ENCODE data around the gene EPHB6.

The EPHB6 gene

GRCh38 chr7:142889816-142890215, 34.9 kb downstream of the EPHB6 start:
- H3K4me3 ChIP-seq (ENCODE audit: low read length), result no peak overlapping the region
- no peak for DNase-seq (ENCODE audit: low read depth, low spot score)

DNA sequence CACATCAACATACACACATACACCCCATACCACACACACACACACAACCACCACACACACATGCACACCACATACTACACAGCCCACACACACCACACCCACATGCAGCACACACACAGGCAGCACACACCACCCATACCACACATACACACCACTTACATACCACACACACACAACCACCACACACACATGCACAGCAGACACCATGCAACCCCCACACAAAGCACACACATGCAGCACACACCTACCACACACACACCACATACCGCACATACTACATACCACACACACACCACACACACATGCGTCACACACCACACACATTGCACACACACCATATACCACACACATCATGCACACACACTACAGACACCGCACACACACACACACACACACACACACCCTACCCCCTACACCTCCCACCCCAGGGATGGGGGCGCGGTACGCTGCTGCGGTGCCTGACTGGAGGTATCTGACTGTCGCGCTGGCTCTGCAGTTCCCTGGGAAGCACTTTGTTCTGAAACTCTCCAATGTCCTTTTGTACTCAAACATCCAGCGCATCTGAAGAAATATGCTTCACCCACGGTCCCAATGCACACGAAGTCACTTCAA, 36.1 kb downstream of the EPHB6 start:
- no peak overlapping the region for H3K4me3 ChIP-seq (ENCODE audit: low read length)
- DNase-seq (ENCODE audit: low read depth, low spot score), result no peak

DNA sequence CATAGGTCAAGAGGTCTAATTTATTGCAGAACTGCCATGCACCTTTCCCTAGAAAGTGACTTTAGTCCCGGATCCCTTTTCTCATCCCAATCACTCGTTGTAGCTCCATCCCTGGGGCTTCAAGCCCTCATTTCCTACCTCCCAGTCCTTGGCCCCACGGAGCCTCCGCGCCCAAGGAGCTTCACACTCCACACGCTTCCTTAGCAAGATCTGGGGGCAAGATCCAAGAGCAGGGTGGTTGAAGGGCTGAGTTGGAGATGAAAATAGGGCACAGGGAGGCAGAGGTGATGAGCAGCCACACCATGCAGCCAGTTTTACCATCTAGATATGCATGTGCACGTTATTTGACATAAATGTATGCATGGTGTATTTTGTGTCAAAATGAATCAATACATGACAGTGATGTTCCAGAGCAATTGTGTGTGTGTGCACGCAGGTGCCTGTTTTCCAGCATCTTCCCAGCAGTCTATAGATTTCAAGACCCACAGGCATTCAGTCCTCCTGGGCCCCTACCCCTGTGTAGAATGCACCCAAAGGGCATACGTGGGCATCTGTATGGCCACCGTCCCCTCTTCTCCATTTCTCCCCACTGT, 36.7 kb downstream of the EPHB6 start:
- DNase-seq (ENCODE audit: low read depth, low spot score), result no peak
- H3K4me3 ChIP-seq (ENCODE audit: low read length), result no peak overlapping the region

DNA sequence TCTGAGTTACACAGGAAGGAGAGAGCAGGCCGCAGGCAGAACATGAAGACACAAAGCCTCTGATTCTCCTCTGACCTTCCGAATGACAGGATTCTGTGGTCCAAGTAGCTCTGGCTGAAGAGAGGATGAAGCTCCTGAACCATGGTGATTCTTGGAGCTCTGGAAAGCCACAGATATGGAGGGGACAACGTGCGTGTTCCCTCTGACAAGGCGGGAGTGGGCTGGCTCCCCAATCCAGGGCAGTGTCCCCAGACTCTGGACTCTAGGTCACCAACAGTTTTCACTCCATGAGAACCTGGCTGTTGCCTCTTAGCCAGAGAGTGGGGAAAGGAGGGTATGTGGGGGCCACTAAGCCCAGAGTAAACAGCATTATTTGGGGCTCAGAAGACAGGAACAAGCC, 38.1 kb downstream of the EPHB6 start:
- H3K4me3 ChIP-seq (ENCODE audit: low read length), result no peak overlapping the region
- no peak for DNase-seq (ENCODE audit: low read depth, low spot score)

DNA sequence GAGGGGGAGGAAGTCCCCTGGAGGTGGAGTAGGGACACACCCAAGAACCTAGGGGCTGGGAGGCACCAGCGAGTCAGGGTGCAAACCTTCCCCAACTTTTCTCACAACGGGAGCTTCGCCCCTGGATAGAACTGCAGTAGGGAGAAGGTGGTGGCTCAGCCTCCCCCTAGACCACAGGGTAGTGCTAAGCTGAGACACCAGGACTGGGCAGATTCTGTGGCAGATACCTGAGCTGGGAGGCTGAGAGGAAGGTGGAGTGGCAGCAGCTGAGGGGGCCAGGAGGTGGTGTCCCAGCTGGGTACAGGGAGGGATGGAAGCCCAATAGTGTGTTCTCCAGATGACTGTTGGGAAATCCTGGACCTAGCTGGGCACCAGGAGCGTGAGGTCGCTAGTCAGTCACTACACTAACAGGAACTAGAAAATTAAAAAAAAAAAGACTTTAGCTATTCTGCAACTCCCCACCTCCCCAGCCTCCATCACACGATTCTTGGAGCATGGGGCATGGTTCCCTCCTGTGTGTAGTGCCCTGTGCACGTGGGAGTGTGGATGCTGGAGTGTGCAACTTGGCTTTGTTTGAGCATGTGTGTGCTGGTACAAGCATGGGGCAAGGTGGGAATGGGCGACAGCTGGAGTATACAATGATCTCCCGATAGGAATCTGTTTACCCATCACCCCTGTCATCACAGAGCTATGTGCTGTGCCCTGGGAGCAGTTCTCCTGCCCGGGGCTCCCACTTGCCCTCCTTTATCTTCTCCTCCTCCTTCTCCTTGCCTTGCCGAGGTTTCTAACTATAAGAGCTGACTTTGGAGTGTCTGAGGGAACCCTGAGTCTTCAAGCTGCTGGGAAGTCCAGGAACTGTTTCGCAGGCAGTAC, 39.5 kb downstream of the EPHB6 start:
- H3K4me3 ChIP-seq (ENCODE audit: low read length), result no peak overlapping the region
- no peak for DNase-seq (ENCODE audit: low read depth, low spot score)

GRCh38 chr7:142894985-142895593, 40.2 kb downstream of the EPHB6 start:
- DNase-seq (ENCODE audit: low read depth, low spot score), result no peak

DNA sequence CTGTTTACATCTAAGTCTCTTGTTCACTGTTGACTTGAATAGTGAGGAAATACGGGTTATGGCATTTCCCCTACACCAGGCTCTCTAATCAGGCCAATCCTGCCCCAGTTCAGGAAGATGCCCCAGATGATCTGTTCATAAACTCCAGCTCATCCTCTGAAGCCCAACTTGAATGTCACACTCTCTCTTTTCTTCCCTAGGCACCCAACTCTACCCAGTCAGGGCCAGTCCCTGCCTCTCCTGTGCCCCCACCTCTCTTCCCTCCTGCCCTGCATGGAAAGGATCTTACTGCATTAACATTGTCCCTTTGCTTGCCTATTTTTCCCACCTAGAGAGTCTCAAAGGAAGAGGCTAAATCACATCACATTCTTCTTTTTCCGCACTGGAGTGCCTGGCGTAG, 41.3 kb downstream of the EPHB6 start:
- H3K4me3 ChIP-seq (ENCODE audit: low read length), result no peak overlapping the region

More at GRCh38 chr7:142894985-142895593, 40.2 kb downstream of the EPHB6 start:
- no peak overlapping the region for H3K4me3 ChIP-seq (ENCODE audit: low read length)

DNA sequence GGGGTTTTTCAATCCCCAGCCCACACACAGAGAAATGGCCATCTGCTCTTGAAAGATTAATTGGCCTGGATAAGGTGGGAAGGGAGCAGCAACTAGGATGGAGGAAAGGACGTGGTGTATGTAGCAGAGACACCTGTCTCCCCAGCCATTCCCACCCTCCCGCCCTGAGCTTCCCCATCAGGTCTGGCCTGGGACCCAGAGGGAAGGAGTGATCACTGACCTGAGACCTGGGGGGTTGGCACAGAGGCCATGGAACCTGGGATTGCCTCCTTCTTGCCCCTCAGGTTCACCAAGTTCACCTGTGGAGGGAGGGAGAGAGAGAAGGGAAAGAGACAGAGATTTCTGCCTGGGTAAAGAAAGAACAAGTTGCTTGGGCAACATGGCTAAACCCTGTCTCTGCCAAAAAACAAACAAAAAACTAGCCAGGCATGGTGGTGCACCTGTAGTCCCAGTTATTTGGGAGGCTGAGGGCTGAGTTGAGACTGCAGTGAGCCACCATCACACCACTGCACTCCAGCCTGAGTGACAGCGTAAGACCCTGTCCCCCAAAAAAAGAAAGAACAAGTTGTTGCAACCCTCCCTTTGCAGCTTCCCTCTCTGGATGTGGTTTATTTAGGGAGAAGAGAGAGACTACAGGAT, 42.0 kb downstream of the EPHB6 start:
- no peak overlapping the region for H3K4me3 ChIP-seq (ENCODE audit: low read length)
- no peak for DNase-seq (ENCODE audit: low read depth, low spot score)

More for the DNA sequence above, 41.3 kb downstream of the EPHB6 start:
- DNase-seq (ENCODE audit: low read depth, low spot score), result no peak

DNA sequence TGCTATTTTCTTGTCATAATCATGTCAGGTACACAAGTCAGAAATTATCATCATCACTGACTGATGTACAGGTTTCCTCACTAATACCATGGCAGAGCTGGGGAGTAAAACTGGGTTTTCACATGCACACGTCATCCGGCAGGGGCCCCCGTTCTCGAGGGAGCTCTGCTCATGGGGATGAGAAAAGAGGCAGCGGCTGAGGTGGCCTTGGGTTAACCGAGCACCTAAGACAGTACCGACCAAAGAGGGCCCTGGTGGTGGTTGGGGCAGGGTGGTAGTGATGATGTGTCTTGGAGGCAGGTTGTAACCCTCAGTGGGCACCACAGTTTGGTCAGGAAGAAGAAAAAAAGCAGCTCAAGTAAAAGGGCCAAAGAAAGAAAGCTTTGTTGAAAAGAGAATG, 42.8 kb downstream of the EPHB6 start:
- no peak overlapping the region for H3K4me3 ChIP-seq (ENCODE audit: low read length)
- no peak for DNase-seq (ENCODE audit: low read depth, low spot score)

GRCh38 chr7:142898377-142899170, 43.7 kb downstream of the EPHB6 start:
- no peak for DNase-seq (ENCODE audit: low read depth, low spot score)
- no peak overlapping the region for H3K4me3 ChIP-seq (ENCODE audit: low read length)

GRCh38 chr7:142899661-142900060, 44.8 kb downstream of the EPHB6 start:
- DNase-seq (ENCODE audit: low read depth, low spot score), result no peak
- no peak overlapping the region for H3K4me3 ChIP-seq (ENCODE audit: low read length)

GRCh38 chr7:142901426-142902259, 46.8 kb downstream of the EPHB6 start:
- no peak overlapping the region for H3K4me3 ChIP-seq (ENCODE audit: low read length)
- DNase-seq (ENCODE audit: low read depth, low spot score), result no peak

DNA sequence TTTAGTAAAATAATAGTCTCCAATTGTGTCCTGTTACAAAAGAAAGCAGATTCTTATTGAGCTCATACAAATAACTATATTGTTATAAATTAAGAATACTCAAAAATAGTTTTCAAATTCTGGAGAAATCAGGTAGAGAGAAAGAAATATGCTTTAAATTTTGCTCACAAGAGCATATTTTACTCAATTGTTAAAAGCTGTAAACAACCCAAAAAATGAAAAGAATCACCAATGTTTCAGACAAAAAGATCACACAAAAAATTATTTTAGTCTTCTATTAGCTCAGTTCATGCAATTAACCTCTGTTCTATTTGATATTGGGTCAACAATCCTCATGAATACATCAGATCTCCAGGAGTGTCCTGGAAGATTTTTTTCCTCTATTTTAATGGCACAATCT, 49.3 kb downstream of the EPHB6 start:
- no peak for DNase-seq (ENCODE audit: low read depth, low spot score)
- no peak overlapping the region for H3K4me3 ChIP-seq (ENCODE audit: low read length)

DNA sequence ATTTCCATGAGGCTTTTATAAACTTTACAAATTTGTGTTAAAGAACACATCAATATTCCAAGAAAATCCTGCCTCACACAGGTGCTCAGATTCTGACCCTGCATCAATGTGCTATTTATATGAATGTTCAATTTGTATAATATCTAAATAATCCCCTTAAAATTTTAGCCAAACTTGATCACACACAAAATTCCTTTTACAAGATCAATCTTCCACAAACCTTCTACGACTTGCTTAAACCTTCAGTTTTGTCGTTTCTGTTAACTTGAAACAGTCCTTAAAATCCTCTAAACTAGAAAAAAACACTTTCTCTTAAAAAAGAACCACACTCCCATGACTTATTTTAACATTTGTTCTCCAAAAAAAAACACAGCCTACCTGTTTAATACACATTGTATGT, 50.9 kb downstream of the EPHB6 start:
- DNase-seq (ENCODE audit: low read depth, low spot score), result no peak

DNA sequence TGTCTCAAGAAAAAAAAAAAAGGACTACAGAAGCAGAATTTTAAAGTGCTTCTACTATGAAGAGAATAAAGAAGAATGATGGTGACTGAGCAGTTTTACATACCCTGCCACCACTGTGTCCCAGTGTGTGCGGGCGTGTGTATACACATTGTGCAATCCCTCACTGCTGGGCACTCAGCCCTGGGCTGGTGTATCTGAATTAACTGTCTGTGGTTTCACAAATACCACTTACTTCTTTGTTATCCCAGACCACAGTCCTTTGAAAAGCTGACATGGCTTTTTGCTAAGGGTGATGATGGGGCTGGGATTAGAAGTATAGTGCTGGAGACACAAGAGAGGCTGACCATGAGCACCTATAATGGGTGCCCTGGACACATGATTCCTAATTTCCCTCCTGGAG, 51.8 kb downstream of the EPHB6 start:
- no peak for DNase-seq (ENCODE audit: low read depth, low spot score)
- no peak overlapping the region for H3K4me3 ChIP-seq (ENCODE audit: low read length)

More for the DNA sequence above, 50.9 kb downstream of the EPHB6 start:
- H3K4me3 ChIP-seq (ENCODE audit: low read length), result no peak overlapping the region

GRCh38 chr7:142908290-142908689, 53.4 kb downstream of the EPHB6 start:
- DNase-seq (ENCODE audit: low read depth, low spot score), result no peak
- no peak overlapping the region for H3K4me3 ChIP-seq (ENCODE audit: low read length)

DNA sequence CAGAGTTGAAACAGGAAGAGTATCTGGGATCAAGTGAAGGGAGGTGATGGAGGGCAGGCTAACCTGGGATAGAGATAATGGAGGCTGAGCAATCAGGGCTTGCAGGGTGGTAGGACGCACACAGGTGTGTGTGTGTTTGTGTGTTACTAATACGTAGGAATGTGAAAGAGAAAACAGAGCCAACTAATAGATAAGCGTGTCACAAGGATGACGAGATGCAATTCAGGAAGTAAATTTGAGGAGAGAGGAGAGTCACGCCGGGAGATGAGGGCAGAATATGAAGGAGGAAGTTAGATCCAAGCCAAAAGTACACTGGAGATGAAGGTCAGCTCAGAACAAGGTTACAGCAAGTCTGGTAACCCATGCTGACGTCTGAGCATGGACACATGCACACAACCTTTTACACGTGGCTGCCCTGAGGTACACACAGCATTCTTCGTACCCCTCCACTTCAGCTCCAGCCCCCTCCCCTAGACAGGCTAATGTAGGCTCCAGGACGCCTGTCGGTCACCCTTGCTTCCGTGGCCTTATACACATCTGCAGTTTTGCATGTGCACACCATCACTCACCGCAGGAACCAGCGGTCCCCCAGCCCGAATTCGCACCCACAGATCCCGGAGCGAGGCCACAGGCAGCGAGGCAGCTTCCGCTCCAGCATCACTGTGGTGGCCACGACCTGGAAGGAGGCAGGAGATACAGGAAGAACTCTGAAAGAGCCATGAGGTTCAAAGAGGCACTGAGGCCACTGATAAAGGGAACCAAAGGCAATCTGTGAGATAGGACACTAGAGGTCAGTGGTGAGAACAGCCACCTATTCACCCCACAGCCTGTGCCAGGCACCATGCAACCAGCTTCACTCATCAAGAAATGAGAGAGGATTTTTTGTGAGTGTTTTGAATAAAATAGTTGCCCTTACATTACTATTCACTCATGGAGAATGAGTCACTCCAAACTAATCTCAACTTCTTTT, 54.3 kb downstream of the EPHB6 start:
- H3K4me3 ChIP-seq (ENCODE audit: low read length), result no peak overlapping the region
- no peak for DNase-seq (ENCODE audit: low read depth, low spot score)

Data from Jurkat, Clone E6-1 (cell line).